ENCODE measurements around the gene ZNF652.

DNA sequence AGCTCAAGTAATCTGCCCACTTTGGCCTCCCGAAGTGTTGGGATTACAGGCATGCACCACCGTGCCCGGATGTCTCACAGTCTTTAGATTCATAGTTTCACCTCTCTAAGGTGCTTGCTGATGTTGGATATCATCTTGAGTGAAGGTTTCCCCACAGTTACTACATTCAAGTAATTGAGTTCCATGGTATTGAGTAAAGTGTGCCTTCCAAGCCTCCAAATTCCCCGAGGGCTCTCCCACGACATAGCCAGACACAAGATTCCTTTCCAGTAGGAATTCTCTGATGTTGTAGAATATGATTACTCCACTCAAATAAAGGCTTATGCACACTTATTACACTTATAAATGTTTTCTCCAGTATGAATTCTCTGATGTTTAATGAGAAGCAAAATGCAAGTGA is 16.3 kb upstream of the ZNF652 start:
- TF ChIP-seq, protein P1, sequence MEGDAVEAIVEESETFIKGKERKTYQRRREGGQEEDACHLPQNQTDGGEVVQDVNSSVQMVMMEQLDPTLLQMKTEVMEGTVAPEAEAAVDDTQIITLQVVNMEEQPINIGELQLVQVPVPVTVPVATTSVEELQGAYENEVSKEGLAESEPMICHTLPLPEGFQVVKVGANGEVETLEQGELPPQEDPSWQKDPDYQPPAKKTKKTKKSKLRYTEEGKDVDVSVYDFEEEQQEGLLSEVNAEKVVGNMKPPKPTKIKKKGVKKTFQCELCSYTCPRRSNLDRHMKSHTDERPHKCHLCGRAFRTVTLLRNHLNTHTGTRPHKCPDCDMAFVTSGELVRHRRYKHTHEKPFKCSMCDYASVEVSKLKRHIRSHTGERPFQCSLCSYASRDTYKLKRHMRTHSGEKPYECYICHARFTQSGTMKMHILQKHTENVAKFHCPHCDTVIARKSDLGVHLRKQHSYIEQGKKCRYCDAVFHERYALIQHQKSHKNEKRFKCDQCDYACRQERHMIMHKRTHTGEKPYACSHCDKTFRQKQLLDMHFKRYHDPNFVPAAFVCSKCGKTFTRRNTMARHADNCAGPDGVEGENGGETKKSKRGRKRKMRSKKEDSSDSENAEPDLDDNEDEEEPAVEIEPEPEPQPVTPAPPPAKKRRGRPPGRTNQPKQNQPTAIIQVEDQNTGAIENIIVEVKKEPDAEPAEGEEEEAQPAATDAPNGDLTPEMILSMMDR (IDR thresholded peaks at IDR 0.05; ENCODE audit: low read length) = no peak
- TF ChIP-seq EZH2 (optimal IDR thresholded peaks at IDR 0.05; ENCODE audit: low read depth, low read length) (no peak), EZH2phosphoT487 (IDR thresholded peaks at IDR 0.05; ENCODE audit: low read length) (no peak)
